Measurements from ENCODE around the gene BEST1. TPM values are rescaled to one million over a fixed set of nuclear protein-coding genes. Genes with fewer than 3 reads are reported as not detected.

Gene BEST1
- total RNA-seq, 1 experiment from 2014 or later, result 0.17 TPM

DNA sequence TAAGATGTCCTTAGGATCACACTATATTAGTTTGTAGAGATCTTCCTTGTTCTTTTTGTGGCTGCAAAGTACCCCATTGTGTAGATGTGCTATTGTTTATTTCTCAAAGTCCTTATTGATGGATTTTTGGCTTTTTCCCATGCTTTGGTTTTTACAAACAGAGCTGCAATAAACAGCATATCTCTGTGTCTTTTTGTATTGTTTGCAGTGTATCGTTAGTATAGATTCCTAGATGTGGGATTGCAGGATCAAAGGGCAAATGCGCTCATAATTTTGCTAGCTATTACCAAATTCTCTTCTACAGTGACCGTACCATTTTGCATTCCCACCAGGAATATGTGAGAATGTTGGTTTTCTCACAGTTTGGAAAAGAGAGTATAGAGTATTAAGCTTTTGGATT lies 44.8 kb downstream of the BEST1 start:
- DNase-seq (ENCODE audit: low spot score) (no peak), ATAC-seq (no peak)
- H3K27me3 Mint-ChIP-seq (ENCODE audit: low read depth), result peaks cover 10% of the 10 kb centered on the region
- peaks cover 25% of the 10 kb centered on the region for H3K9me3 Mint-ChIP-seq
- CTCF ChIA-PET, result interaction anchor here (2.7 to 4.6 kb wide), 2 partner anchors 87 to 96 kb away, joined by 12 to 17 read pairs; no protein-coding TSS in a partner anchor
- H3K4me1 Mint-ChIP-seq, result peaks cover 11% of the 10 kb centered on the region
- TF ChIP-seq, protein P1, sequence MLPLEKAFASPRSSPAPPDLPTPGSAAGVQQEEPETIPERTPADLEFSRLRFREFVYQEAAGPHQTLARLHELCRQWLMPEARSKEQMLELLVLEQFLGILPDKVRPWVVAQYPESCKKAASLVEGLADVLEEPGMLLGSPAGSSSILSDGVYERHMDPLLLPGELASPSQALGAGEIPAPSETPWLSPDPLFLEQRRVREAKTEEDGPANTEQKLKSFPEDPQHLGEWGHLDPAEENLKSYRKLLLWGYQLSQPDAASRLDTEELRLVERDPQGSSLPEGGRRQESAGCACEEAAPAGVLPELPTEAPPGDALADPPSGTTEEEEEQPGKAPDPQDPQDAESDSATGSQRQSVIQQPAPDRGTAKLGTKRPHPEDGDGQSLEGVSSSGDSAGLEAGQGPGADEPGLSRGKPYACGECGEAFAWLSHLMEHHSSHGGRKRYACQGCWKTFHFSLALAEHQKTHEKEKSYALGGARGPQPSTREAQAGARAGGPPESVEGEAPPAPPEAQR (CRISPR knock-in tag; IDR thresholded peaks at IDR 0.05), result no peak
- no peak for TF ChIP-seq SOX15 (CRISPR knock-in tag; IDR thresholded peaks at IDR 0.05)
- TF ChIP-seq FOXK1 (CRISPR knock-in tag; IDR thresholded peaks at IDR 0.05), result no peak
- no peak for TF ChIP-seq NFATC4 (CRISPR knock-in tag; IDR thresholded peaks at IDR 0.05)
- TF ChIP-seq ZNF396 (CRISPR knock-in tag; IDR thresholded peaks at IDR 0.05; ENCODE audit: borderline replicate concordance), result no peak
- TF ChIP-seq, protein P2, sequence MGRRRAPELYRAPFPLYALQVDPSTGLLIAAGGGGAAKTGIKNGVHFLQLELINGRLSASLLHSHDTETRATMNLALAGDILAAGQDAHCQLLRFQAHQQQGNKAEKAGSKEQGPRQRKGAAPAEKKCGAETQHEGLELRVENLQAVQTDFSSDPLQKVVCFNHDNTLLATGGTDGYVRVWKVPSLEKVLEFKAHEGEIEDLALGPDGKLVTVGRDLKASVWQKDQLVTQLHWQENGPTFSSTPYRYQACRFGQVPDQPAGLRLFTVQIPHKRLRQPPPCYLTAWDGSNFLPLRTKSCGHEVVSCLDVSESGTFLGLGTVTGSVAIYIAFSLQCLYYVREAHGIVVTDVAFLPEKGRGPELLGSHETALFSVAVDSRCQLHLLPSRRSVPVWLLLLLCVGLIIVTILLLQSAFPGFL (CRISPR knock-in tag; IDR thresholded peaks at IDR 0.05; ENCODE audit: borderline replicate concordance), result no peak
- TF ChIP-seq ZNF232 (CRISPR knock-in tag; IDR thresholded peaks at IDR 0.05), result no peak
- TF ChIP-seq, protein P3, sequence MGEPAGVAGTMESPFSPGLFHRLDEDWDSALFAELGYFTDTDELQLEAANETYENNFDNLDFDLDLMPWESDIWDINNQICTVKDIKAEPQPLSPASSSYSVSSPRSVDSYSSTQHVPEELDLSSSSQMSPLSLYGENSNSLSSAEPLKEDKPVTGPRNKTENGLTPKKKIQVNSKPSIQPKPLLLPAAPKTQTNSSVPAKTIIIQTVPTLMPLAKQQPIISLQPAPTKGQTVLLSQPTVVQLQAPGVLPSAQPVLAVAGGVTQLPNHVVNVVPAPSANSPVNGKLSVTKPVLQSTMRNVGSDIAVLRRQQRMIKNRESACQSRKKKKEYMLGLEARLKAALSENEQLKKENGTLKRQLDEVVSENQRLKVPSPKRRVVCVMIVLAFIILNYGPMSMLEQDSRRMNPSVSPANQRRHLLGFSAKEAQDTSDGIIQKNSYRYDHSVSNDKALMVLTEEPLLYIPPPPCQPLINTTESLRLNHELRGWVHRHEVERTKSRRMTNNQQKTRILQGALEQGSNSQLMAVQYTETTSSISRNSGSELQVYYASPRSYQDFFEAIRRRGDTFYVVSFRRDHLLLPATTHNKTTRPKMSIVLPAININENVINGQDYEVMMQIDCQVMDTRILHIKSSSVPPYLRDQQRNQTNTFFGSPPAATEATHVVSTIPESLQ (CRISPR knock-in tag; IDR thresholded peaks at IDR 0.05), result no peak
- no peak for TF ChIP-seq ZNF121 (CRISPR knock-in tag; IDR thresholded peaks at IDR 0.05)
- no peak for TF ChIP-seq CBFB (CRISPR knock-in tag; IDR thresholded peaks at IDR 0.05; ENCODE audit: low read depth)
- no peak for TF ChIP-seq ATF1 (CRISPR knock-in tag; IDR thresholded peaks at IDR 0.05)
- no peak for TF ChIP-seq HMGA2 (CRISPR knock-in tag; IDR thresholded peaks at IDR 0.05)
- TF ChIP-seq KAT7 (CRISPR knock-in tag; IDR thresholded peaks at IDR 0.05; ENCODE audit: borderline replicate concordance), result no peak
- no peak for TF ChIP-seq IRF2 (CRISPR knock-in tag; IDR thresholded peaks at IDR 0.05; ENCODE audit: borderline replicate concordance, low read depth)
- TF ChIP-seq, protein P4, sequence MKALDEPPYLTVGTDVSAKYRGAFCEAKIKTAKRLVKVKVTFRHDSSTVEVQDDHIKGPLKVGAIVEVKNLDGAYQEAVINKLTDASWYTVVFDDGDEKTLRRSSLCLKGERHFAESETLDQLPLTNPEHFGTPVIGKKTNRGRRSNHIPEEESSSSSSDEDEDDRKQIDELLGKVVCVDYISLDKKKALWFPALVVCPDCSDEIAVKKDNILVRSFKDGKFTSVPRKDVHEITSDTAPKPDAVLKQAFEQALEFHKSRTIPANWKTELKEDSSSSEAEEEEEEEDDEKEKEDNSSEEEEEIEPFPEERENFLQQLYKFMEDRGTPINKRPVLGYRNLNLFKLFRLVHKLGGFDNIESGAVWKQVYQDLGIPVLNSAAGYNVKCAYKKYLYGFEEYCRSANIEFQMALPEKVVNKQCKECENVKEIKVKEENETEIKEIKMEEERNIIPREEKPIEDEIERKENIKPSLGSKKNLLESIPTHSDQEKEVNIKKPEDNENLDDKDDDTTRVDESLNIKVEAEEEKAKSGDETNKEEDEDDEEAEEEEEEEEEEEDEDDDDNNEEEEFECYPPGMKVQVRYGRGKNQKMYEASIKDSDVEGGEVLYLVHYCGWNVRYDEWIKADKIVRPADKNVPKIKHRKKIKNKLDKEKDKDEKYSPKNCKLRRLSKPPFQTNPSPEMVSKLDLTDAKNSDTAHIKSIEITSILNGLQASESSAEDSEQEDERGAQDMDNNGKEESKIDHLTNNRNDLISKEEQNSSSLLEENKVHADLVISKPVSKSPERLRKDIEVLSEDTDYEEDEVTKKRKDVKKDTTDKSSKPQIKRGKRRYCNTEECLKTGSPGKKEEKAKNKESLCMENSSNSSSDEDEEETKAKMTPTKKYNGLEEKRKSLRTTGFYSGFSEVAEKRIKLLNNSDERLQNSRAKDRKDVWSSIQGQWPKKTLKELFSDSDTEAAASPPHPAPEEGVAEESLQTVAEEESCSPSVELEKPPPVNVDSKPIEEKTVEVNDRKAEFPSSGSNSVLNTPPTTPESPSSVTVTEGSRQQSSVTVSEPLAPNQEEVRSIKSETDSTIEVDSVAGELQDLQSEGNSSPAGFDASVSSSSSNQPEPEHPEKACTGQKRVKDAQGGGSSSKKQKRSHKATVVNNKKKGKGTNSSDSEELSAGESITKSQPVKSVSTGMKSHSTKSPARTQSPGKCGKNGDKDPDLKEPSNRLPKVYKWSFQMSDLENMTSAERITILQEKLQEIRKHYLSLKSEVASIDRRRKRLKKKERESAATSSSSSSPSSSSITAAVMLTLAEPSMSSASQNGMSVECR (CRISPR knock-in tag; IDR thresholded peaks at IDR 0.05; ENCODE audit: borderline replicate concordance), result no peak
- TF ChIP-seq TCF7 (CRISPR knock-in tag; IDR thresholded peaks at IDR 0.05; ENCODE audit: low read depth), result no peak
- TF ChIP-seq JUN (CRISPR knock-in tag; IDR thresholded peaks at IDR 0.05), result no peak
- TF ChIP-seq, protein P5, sequence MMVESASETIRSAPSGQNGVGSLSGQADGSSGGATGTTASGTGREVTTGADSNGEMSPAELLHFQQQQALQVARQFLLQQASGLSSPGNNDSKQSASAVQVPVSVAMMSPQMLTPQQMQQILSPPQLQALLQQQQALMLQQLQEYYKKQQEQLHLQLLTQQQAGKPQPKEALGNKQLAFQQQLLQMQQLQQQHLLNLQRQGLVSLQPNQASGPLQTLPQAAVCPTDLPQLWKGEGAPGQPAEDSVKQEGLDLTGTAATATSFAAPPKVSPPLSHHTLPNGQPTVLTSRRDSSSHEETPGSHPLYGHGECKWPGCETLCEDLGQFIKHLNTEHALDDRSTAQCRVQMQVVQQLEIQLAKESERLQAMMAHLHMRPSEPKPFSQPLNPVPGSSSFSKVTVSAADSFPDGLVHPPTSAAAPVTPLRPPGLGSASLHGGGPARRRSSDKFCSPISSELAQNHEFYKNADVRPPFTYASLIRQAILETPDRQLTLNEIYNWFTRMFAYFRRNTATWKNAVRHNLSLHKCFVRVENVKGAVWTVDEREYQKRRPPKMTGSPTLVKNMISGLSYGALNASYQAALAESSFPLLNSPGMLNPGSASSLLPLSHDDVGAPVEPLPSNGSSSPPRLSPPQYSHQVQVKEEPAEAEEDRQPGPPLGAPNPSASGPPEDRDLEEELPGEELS (CRISPR knock-in tag; IDR thresholded peaks at IDR 0.05), result no peak
- no peak overlapping the region for H3K4me3 Mint-ChIP-seq
- POLR2A ChIA-PET, result no interaction called here
- no peak overlapping the region for H3K27ac Mint-ChIP-seq
- H3K36me3 Mint-ChIP-seq, result peaks cover 17% of the 10 kb centered on the region

Measured in WTC11 (cell line).